Measurements from ENCODE around the gene STAM.
"Not testable (repeated sequence)": the region's sequence is repeated elsewhere in the genome, so short reads cannot be mapped to it uniquely, and the experiment has no call there.

STAM gene

DNA sequence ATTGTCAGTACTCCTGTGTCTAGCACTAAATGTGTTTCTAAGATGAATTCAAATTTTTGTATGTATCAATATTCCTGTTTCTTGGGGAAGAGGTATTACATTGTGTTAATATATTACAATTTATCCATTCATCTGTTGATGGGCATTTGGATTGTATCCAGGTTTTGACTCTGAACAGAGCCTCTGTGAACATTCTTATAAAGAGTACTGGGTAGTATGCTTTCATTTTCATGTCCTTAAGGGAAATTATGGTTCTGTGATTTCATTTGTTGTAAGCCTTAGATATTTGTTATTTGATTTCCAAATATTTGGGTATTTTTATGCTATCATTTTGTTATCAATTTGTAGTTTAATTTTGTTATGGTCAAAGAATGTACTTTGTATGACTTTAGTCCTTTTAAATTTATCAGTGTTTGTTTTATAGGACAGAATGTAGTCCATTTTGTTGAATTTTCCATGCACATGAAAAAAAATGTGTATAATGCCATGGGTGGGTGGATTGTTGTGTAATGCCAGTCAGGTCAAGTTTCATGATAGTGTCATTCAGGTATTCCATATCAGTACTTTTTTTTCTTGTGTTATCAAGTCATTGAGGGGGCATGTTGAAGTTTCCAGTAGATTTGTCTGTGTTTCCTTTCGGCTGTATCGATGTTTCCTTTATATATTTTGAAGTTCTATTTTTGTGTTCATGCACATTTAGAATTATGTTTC lies 38.4 kb downstream of the STAM start:
- no peak for DNase-seq

- no peak for DNase-seq
Measured at GRCh38 chr10:17683541-17683940, 39.6 kb downstream of the STAM start.

DNA sequence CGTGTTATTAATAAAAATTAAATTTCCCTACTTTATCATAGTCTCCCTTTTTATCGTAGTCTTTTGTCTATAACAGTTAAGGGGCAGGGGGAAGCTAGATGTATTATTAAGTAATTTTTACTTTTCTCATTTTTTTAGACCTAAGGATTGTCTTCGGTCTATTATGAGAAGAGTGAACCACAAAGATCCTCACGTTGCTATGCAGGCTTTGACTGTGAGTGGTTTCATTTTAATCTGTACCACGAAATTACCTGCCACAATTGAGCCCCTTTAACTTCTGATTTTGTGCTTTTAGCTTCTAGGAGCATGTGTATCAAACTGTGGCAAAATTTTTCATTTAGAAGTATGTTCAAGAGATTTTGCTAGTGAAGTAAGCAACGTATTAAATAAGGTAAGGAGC lies 40.6 kb downstream of the STAM start:
- no peak for DNase-seq

DNA sequence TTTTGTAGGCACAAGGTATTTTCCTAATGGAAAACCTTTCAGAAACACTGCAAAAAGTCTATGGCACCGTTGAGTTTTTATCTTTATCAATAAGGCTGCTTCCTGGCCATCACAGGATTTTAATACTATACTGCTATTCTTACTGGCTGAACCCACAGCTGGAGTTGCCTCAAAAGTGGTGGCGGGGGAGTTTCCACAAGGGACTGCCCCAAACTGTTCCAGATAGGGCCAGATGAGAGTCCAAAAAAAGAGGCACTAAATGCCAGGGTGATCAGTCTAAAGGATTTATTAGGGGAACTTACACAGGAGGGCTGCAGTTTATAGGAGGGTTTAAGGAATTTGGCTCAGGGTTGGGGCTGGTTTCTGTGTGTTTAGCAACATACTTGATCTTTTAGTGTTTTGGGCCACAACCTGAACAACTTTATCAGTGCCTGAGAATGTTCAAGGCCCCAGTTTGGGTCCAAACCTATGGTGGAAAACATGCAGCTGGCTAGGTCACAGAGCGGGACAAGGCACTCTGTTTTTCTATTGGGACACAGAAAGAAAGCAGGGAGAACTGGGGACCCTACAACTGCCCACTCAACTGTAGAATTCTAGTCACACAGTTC lies 41.4 kb downstream of the STAM start:
- DNase-seq = no peak

- DNase-seq = no peak
Measured at GRCh38 chr10:17687117-17687831, 43.3 kb downstream of the STAM start.

DNA sequence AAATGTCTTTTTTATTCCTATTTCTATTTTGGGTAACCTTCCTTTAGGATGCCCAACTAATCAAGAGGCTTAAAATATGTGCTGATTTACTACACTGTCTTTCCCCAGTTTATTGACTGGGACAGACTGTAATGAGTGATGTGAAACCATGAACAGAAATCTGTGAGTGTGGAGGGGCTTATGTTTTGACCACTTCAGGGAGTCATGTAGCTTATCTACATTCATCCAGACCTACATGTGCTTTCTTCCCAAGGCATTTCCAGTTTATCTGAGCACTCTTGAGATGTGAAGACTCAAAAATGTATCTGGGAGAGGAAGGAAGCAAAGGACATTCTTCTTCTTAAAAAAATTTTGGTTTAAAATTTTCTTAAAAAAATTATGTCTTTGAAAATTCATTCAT lies 45.2 kb downstream of the STAM start:
- DNase-seq = no peak

DNA sequence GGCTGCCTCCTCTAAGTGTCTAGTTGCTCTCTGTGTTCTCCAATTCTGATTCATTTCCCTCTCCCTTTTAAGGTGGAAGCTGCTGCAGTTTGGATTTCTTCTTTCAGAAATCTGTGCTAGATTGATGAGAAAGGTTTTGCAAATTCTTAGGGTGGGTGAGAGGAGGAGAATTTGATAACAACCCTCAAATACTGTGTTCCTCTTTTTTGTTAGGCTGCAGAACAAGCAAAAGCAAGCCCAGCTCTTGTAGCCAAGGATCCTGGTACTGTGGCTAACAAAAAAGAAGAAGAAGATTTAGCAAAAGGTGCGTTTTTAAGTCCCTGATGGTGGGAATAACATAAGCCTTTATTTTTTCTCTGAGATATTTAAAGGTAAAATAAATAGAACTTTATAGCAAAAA lies 49.1 kb downstream of the STAM start:
- DNase-seq = no peak

- DNase-seq = no peak
Measured at GRCh38 chr10:17698696-17699095, 54.7 kb downstream of the STAM start.

DNA sequence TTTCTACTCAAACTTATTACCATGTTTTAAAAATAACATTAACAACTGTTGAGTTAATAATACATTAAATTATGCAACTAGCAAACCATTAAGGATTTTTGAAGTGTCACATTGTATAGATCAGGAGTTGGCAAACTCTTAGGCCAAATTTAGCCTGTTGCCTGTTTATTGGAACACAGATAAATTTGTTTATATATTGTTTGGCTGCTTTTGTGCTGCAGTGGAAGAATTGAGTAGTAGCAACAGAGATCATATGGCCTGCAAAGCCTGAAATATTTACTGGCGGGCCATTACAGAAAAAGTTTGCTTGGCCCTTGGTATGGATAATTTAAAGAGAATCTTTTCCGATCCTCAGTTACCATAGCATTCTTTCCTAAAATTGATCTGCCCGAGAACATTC lies 57.4 kb downstream of the STAM start:
- no peak for DNase-seq

DNA sequence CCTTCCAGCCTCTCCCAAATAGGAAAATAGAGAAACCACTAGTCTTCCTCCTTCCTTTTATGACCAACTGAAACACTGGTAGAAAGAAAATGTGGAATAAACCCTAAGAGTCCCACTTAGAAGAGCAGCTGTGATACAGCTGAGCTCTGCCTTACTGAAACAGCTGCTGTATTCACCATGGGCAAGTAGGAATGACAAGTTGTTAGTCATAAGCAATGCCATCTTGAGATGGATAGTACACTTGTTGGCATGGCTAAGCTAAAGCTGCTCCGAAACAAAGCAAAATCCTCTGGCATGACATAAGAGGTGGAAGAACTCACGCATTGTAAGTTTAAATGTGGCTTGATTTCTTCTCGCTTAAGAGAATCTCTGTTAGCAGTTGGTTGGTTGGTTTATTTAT lies 59.8 kb downstream of the STAM start:
- DNase-seq = no peak

- DNase-seq = no peak
Measured at GRCh38 chr10:17708821-17709220, 64.9 kb downstream of the STAM start.

- no peak for DNase-seq
Measured at GRCh38 chr10:17709492-17709891, 65.5 kb downstream of the STAM start.

- DNase-seq = no peak
Measured at GRCh38 chr10:17710181-17710580, 66.2 kb downstream of the STAM start.

DNA sequence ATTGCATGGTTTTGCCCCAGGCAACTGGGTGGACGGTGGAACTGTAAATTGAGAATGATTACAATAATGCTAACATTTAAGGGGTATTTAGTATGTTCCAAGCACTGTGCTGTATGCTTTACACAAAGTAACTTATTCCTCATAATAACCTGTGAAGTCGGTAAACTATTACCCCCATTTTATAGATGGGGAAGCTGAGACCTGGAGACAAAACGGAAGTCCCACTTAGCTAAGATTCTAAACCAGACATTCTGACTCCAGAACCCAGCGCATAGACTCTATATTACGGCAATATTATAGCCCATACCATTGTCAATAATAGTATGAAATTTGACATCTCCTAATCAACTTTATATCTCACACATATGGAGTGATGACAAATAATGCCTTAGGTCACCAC lies 68.1 kb downstream of the STAM start:
- no peak for DNase-seq

- DNase-seq = no peak
Measured at GRCh38 chr10:17712717-17713471, 68.9 kb downstream of the STAM start.

- DNase-seq = no peak
Measured at GRCh38 chr10:17713758-17714157, 69.8 kb downstream of the STAM start.

DNA sequence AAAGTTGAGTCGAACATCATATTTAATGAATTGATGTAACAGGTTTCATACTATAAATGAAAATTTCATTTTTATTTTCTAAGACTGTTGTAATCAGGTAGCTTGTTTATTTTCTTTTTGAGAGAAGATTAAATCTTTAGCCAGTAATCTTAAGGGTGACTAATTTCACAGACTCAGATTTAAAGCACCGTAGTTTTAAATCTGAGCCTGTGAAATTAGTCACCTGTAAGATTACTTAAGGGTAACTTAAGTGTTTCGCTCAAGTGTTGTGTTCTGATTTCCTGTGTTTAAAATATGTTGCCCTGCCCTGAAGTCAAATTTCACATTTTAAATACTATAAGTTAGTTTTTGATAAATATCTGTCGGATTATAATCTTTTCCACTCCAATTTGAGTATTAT lies 72.2 kb downstream of the STAM start:
- DNase-seq = no peak

- DNase-seq = not testable (repeated sequence)
Measured at GRCh38 chr10:17722317-17723014, 78.5 kb downstream of the STAM start.

GRCh38 chr10:17725703-17726102 lies 81.8 kb downstream of the STAM start:
- no peak for DNase-seq

GRCh38 chr10:17729630-17730029 lies 85.7 kb downstream of the STAM start:
- no peak for DNase-seq

- no peak for DNase-seq
Measured at GRCh38 chr10:17730667-17731066, 86.7 kb downstream of the STAM start.

DNA sequence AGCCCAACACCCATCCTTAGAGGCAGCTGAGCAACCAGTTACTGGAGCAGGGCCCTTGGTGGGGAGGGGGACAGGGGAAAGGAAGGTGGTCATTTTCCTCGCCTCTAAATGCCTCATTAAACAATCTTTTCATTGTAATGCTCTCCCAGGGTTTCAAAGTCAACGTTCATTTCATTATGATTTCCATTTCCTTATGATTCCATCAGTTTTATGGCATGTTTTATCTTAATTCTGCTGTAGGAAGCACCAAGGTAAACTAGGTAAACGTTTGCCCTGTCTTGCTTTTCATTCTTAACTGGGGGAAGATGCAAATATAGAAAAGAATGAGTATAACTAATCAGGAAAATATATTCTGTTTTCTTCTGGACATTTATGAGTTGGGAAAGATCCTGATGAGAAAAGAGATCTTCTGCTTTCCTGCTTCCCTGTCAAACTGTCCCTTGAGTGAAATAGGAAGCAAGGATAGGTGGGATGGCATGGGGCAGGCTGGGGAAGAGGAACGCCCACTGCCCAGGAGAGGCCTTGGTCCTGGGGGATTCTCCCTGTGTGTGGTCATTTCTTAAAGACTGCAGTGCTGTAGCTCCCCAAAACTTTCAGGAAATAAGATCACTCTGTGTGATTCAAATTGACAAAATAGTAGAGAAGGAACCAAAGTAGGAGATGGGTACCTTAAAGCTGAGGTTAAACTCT lies 87.5 kb downstream of the STAM start:
- no peak for DNase-seq
